Mesenchymal stem cell (in vitro differentiated cells and primary cell): Measurements from ENCODE around the gene OR2F1.

Experiments used
- DNase-seq: peaks from one replicate; pipeline ENCODE4 v3.0.0-alpha.2; 2013
- H2AFZ ChIP-seq: one replicate; pipeline ENCODE4 v1.6.1; 2013; ENCODE audit warnings: low read depth, mild to moderate bottlenecking, control low read depth, inconsistent platforms, low read length, moderate library complexity
- H2AK5ac ChIP-seq: 2 replicates; pipeline ENCODE4 v1.6.1; 2013; ENCODE audit warnings: low read length, moderate library complexity, mild to moderate bottlenecking, inconsistent platforms; ENCODE audit not compliant: severe bottlenecking
- H2BK120ac ChIP-seq: one replicate; pipeline ENCODE4 v1.6.1; 2013; ENCODE audit warnings: low read depth, mild to moderate bottlenecking, inconsistent platforms, low read length, moderate library complexity
- H2BK12ac ChIP-seq, 2 experiments: one replicate each; pipeline ENCODE4 v1.6.1; 2013; ENCODE audit warnings: inconsistent platforms in 2 of 2, low read length in 2 of 2, mild to moderate bottlenecking in 2 of 2, moderate library complexity in 2 of 2, control low read depth in 1 of 2
- H2BK15ac ChIP-seq: one replicate; pipeline ENCODE4 v1.6.1; 2013; ENCODE audit warnings: mild to moderate bottlenecking, low read depth, inconsistent platforms; ENCODE audit not compliant: poor library complexity, severe bottlenecking
- H2BK5ac ChIP-seq: 2 replicates; pipeline ENCODE4 v1.6.1; 2013; ENCODE audit warnings: low read depth, mild to moderate bottlenecking, low read length, control low read depth, inconsistent platforms; ENCODE audit not compliant: poor library complexity, severe bottlenecking
- H3K14ac ChIP-seq, 2 experiments: one replicate each; pipeline ENCODE4 v1.6.1; 2013; ENCODE audit warnings: inconsistent platforms in 2 of 2, low read length in 2 of 2, control low read depth in 1 of 2, mild to moderate bottlenecking in 1 of 2, moderate library complexity in 1 of 2
- H3K18ac ChIP-seq, 2 experiments: one replicate each; pipeline ENCODE4 v1.6.1; 2013; ENCODE audit warnings: inconsistent platforms in 2 of 2, low read length in 2 of 2, control low read depth in 1 of 2, low read depth in 1 of 2, mild to moderate bottlenecking in 1 of 2
- H3K23ac ChIP-seq, 2 experiments: one replicate each; pipeline ENCODE4 v1.6.1; 2013; ENCODE audit warnings: inconsistent platforms in 2 of 2, low read length in 2 of 2, mild to moderate bottlenecking in 2 of 2, moderate library complexity in 2 of 2, control low read depth in 1 of 2
- H3K27ac ChIP-seq: 2 replicates; pipeline ENCODE4 v1.5.1; 2013; ENCODE audit warnings: mild to moderate bottlenecking, moderate library complexity, low read length, control low read depth, inconsistent platforms; ENCODE audit not compliant: poor library complexity, severe bottlenecking
- H3K27me3 ChIP-seq, 2 experiments: 2 replicates each; pipeline versions ENCODE4 v1.6.1 to v1.7.0; 2013; ENCODE audit warnings: low read length in 2 of 2, mild to moderate bottlenecking in 2 of 2, moderate library complexity in 2 of 2, control low read depth in 1 of 2, inconsistent platforms in 1 of 2; ENCODE audit not compliant: control insufficient read depth in 1 of 2, insufficient read depth in 1 of 2
- H3K36me3 ChIP-seq, 2 experiments: 2 replicates each; pipeline versions ENCODE4 v1.6.1 to v1.7.0; 2013; ENCODE audit warnings: low read length in 2 of 2, control low read depth in 1 of 2, inconsistent platforms in 1 of 2, low read depth in 1 of 2, mild to moderate bottlenecking in 1 of 2; ENCODE audit not compliant: insufficient read depth in 2 of 2, control insufficient read depth in 1 of 2
- H3K4ac ChIP-seq, 2 experiments: one replicate each; pipeline ENCODE4 v1.6.1; 2013; ENCODE audit warnings: inconsistent platforms in 2 of 2, low read length in 2 of 2, mild to moderate bottlenecking in 2 of 2, moderate library complexity in 2 of 2, control low read depth in 1 of 2, low read depth in 1 of 2
- H3K4me1 ChIP-seq: 2 replicates; pipeline ENCODE4 v1.6.1; 2013; ENCODE audit warnings: low read depth, low read length, control low read depth; ENCODE audit not compliant: control insufficient read depth, insufficient read depth
- H3K4me2 ChIP-seq: 2 replicates; pipeline ENCODE4 v1.6.1; 2013; ENCODE audit warnings: low read length, mild to moderate bottlenecking, inconsistent platforms; ENCODE audit not compliant: poor library complexity, severe bottlenecking
- H3K4me3 ChIP-seq, 2 experiments: 2 replicates each; pipeline versions ENCODE4 v1.5.1 to v1.7.0; 2013; ENCODE audit warnings: low read length in 2 of 2, mild to moderate bottlenecking in 2 of 2, control low read depth in 1 of 2, low read depth in 1 of 2; ENCODE audit not compliant: insufficient read depth in 1 of 2
- H3K79me1 ChIP-seq: replicated peaks from 2 replicates; pipeline ENCODE4 v1.6.1; 2013; ENCODE audit warnings: mild to moderate bottlenecking, control low read depth, low read length, inconsistent platforms; ENCODE audit not compliant: poor library complexity, severe bottlenecking
- H3K9ac ChIP-seq: 2 replicates; pipeline ENCODE4 v1.7.0; 2013; ENCODE audit warnings: mild to moderate bottlenecking, low read length, moderate library complexity
- H3K9me3 ChIP-seq: 2 replicates; pipeline ENCODE4 v1.7.0; 2013; ENCODE audit warnings: mild to moderate bottlenecking, low read length; ENCODE audit not compliant: control insufficient read depth
- H4K8ac ChIP-seq: one replicate; pipeline ENCODE4 v1.6.1; 2013; ENCODE audit warnings: inconsistent platforms, mild to moderate bottlenecking, low read length, moderate library complexity
- H4K91ac ChIP-seq: one replicate; pipeline ENCODE4 v1.6.1; 2013; ENCODE audit warnings: mild to moderate bottlenecking, low read length, inconsistent platforms
- WGBS: methylation state at CpG from one replicate; pipeline ENCODE4 v1.1.7; 2013; ENCODE audit warnings: mixed read lengths; 5-methylcytosine and 5-hydroxymethylcytosine counted together

OR2F1 gene

GRCh38 chr7:143945423-143945822 lies 9.2 kb upstream of the OR2F1 start:
- Histone ChIP-seq H3K79me1 (no peaks in the 10 kb centered on the region), H2BK12ac (no peak overlapping the region), H2BK5ac (no peak overlapping the region), H3K4ac (no peak overlapping the region), H3K23ac (no peak overlapping the region), H3K27me3 (no peaks in the 10 kb centered on the region), H3K9me3 (peaks cover 9% of the 10 kb centered on the region), H4K91ac (no peak overlapping the region), H2BK15ac (no peak overlapping the region), H3K14ac (no peak overlapping the region), H3K9ac (no peak overlapping the region), H3K27ac (no peak overlapping the region), H3K18ac (no peak overlapping the region), H2AFZ (no peak overlapping the region), H3K4me3 (no peak overlapping the region), H4K8ac (no peak overlapping the region), H3K36me3 (no peaks in the 10 kb centered on the region), H3K4me2 (no peak overlapping the region), H2AK5ac (no peak overlapping the region), H2BK120ac (no peak overlapping the region), H3K4me1 (no peaks in the 10 kb centered on the region)
- DNase-seq: no peak
- WGBS: 97% methylated on average over 3 of the region's 4 CpGs

GRCh38 chr7:143947111-143947510 lies 7.5 kb upstream of the OR2F1 start:
- Histone ChIP-seq H3K27ac (no peak overlapping the region), H3K4me1 (no peaks in the 10 kb centered on the region), H3K14ac (no peak overlapping the region), H3K18ac (no peak overlapping the region), H3K23ac (no peak overlapping the region), H3K4me3 (no peak overlapping the region), H3K4ac (no peak overlapping the region), H2AFZ (no peak overlapping the region), H2BK120ac (no peak overlapping the region), H2BK5ac (no peak overlapping the region), H3K4me2 (no peak overlapping the region), H2BK15ac (no peak overlapping the region), H3K9ac (no peak overlapping the region), H3K36me3 (no peaks in the 10 kb centered on the region), H4K91ac (no peak overlapping the region), H3K9me3 (peaks cover 12% of the 10 kb centered on the region), H3K27me3 (no peaks in the 10 kb centered on the region), H2BK12ac (no peak overlapping the region), H4K8ac (no peak overlapping the region), H3K79me1 (no peaks in the 10 kb centered on the region), H2AK5ac (no peak overlapping the region)
- no peak for DNase-seq
- WGBS: 100% methylated on average over 1 of the region's 2 CpGs

- no peak overlapping the region for H3K9ac ChIP-seq
- no peak overlapping the region for H2AFZ ChIP-seq
- DNase-seq: no peak
- H3K14ac ChIP-seq: no peak overlapping the region
- 73% methylated on average over 2 of the region's 2 CpGs for WGBS
- no peaks in the 10 kb centered on the region for H3K27me3 ChIP-seq
- H2BK12ac ChIP-seq: no peak overlapping the region
- no peaks in the 10 kb centered on the region for H3K79me1 ChIP-seq
- no peak overlapping the region for H4K8ac ChIP-seq
- no peak overlapping the region for H3K4me3 ChIP-seq
- H3K4me2 ChIP-seq: no peak overlapping the region
- H3K4ac ChIP-seq: no peak overlapping the region
- no peak overlapping the region for H2BK5ac ChIP-seq
- H3K4me1 ChIP-seq: no peaks in the 10 kb centered on the region
- H3K23ac ChIP-seq: no peak overlapping the region
- peaks cover 12% of the 10 kb centered on the region for H3K9me3 ChIP-seq
- no peak overlapping the region for H2BK120ac ChIP-seq
- H3K18ac ChIP-seq: no peak overlapping the region
- no peak overlapping the region for H3K27ac ChIP-seq
- H2AK5ac ChIP-seq: no peak overlapping the region
- H2BK15ac ChIP-seq: no peak overlapping the region
- H3K36me3 ChIP-seq: no peaks in the 10 kb centered on the region
- H4K91ac ChIP-seq: no peak overlapping the region
Measured at GRCh38 chr7:143948733-143949132, 5.9 kb upstream of the OR2F1 start.

GRCh38 chr7:143953421-143953820 lies 1.2 kb upstream of the OR2F1 start:
- Histone ChIP-seq H3K4me1 (no peaks in the 10 kb centered on the region), H2AFZ (no peak overlapping the region), H3K9me3 (peaks cover 6% of the 10 kb centered on the region), H3K27ac (no peak overlapping the region), H4K91ac (no peak overlapping the region), H3K36me3 (no peaks in the 10 kb centered on the region), H3K23ac (no peak overlapping the region), H3K4me3 (no peak overlapping the region), H3K4ac (no peak overlapping the region), H2AK5ac (no peak overlapping the region), H2BK15ac (no peak overlapping the region), H3K79me1 (no peaks in the 10 kb centered on the region), H3K27me3 (no peaks in the 10 kb centered on the region), H4K8ac (no peak overlapping the region), H3K14ac (no peak overlapping the region), H2BK120ac (no peak overlapping the region), H3K9ac (no peak overlapping the region), H3K18ac (no peak overlapping the region), H2BK5ac (no peak overlapping the region), H2BK12ac (no peak overlapping the region), H3K4me2 (no peak overlapping the region)
- WGBS: 83% methylated on average over 2 of the region's 3 CpGs
- no peak for DNase-seq
